GM18502 (cell line): ENCODE measurements around the gene SREBF1.

ENCODE experiments used
- ATAC-seq: cut with Tn5 transposase; IDR thresholded peaks from one replicate; pipeline ENCODE4 v1.9.1; 2021; ENCODE audit warnings: mild to moderate bottlenecking; ENCODE audit not compliant: unreplicated experiment, poor library complexity

The SREBF1 gene

GRCh38 chr17:17784657-17785267 lies 52.0 kb downstream of the SREBF1 start:
- no peak for ATAC-seq

- ATAC-seq = peak; percentile 22
These were observed 52.7 kb downstream of the SREBF1 start for GRCh38 chr17:17783825-17784656.

GRCh38 chr17:17783116-17783824 lies 53.5 kb downstream of the SREBF1 start:
- ATAC-seq = peak; percentile 43

- peak; percentile 17 for ATAC-seq
These were observed 54.2 kb downstream of the SREBF1 start for GRCh38 chr17:17782523-17783115.

- no peak for ATAC-seq
These were observed 54.9 kb downstream of the SREBF1 start for GRCh38 chr17:17781591-17782496.

- ATAC-seq = no peak
These were observed 55.7 kb downstream of the SREBF1 start for GRCh38 chr17:17780922-17781590.

GRCh38 chr17:17779015-17779611 lies 57.7 kb downstream of the SREBF1 start:
- no peak for ATAC-seq

GRCh38 chr17:17778308-17779014 lies 58.3 kb downstream of the SREBF1 start:
- no peak for ATAC-seq

- no peak for ATAC-seq
These were observed 59.9 kb downstream of the SREBF1 start for GRCh38 chr17:17776889-17777288.

GRCh38 chr17:17774009-17774881 lies 62.5 kb downstream of the SREBF1 start:
- no peak for ATAC-seq

- no peak for ATAC-seq
These were observed 64.6 kb downstream of the SREBF1 start for GRCh38 chr17:17772231-17772630.

GRCh38 chr17:17771498-17772201 lies 65.1 kb downstream of the SREBF1 start:
- ATAC-seq = no peak

- ATAC-seq = no peak
These were observed 66.1 kb downstream of the SREBF1 start for GRCh38 chr17:17770632-17771044.

- ATAC-seq = no peak
These were observed 66.7 kb downstream of the SREBF1 start for GRCh38 chr17:17769869-17770631.

- no peak for ATAC-seq
These were observed 68.2 kb downstream of the SREBF1 start for GRCh38 chr17:17768424-17769088.
